Hepatocyte (in vitro differentiated cells): ENCODE measurements around the gene ZNF222.

Experiments used
- EZH2 ChIP-seq: fragments of 200-600 bp; sonication (generic); IDR thresholded peaks from 2 replicates; pipeline ENCODE4 v1.6.1; 2016; ENCODE audit warnings: antibody characterized with exemption, mild to moderate bottlenecking, borderline replicate concordance
- TF ChIP-seq, protein P1 (sequence below): fragments of 200-600 bp; sonication (generic); IDR thresholded peaks from 2 replicates; pipeline ENCODE4 v1.5.1; 2016; ENCODE audit warnings: antibody characterized with exemption, mild to moderate bottlenecking; ENCODE audit not compliant: poor library complexity

DNA sequence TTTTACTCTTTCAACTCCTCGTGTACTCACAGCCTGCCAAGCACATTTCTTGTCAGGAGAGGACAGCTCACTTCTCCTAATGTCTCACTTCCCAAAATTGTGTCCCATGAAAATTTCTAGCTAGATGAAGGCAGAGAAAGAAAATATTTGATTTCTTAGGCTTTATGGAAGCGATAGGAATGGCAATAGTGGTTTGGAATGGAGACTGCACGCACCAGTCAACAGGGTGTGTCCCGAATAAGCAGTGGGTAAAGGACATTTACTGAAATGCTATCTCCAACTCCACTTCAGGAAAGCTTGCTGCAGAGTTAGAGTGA is 321 bp upstream of the ZNF222 start:
- TF ChIP-seq EZH2 = no peak
- TF ChIP-seq, protein P1, sequence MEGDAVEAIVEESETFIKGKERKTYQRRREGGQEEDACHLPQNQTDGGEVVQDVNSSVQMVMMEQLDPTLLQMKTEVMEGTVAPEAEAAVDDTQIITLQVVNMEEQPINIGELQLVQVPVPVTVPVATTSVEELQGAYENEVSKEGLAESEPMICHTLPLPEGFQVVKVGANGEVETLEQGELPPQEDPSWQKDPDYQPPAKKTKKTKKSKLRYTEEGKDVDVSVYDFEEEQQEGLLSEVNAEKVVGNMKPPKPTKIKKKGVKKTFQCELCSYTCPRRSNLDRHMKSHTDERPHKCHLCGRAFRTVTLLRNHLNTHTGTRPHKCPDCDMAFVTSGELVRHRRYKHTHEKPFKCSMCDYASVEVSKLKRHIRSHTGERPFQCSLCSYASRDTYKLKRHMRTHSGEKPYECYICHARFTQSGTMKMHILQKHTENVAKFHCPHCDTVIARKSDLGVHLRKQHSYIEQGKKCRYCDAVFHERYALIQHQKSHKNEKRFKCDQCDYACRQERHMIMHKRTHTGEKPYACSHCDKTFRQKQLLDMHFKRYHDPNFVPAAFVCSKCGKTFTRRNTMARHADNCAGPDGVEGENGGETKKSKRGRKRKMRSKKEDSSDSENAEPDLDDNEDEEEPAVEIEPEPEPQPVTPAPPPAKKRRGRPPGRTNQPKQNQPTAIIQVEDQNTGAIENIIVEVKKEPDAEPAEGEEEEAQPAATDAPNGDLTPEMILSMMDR = no peak
